Measurements from ENCODE around the gene TRIM22.

The TRIM22 gene

DNA sequence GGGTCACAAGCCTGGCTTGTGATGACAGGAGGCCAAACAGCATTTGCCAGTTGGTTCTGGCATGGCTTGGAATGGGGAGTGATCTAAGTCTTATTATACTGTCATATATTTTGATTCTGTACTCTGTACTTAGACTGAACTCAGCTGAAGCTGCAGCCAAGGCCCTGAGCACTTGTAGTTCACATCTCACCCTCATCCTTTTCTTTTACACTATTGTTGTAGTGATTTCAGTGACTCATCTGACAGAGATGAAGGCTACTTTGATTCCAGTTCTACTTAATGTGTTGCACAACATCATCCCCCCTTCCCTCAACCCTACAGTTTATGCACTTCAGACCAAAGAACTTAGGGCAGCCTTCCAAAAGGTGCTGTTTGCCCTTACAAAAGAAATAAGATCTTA lies 47.5 kb downstream of the TRIM22 start:
- no peaks in the 10 kb centered on the region for H3K27me3 ChIP-seq (ENCODE audit: control insufficient read depth in 1 of 2, insufficient read depth in 2 of 2, low read length in 2 of 2)
- no peaks in the 10 kb centered on the region for H3K9me3 ChIP-seq (ENCODE audit: control insufficient read depth in 1 of 2, low read length in 2 of 2)
- no peaks in the 10 kb centered on the region for H3K36me3 ChIP-seq (ENCODE audit: control insufficient read depth in 1 of 2, insufficient read depth in 2 of 2, low read length in 2 of 2)
- H3K4me1 ChIP-seq (ENCODE audit: control insufficient read depth in 1 of 2, insufficient read depth in 2 of 2, low read length in 2 of 2), result no peaks in the 10 kb centered on the region
- H3K4me3 ChIP-seq (ENCODE audit: low read depth in 1 of 2, low read length in 2 of 2), result no peak overlapping the region
- H3K9ac ChIP-seq (ENCODE audit: low read depth in 1 of 2, low read length in 2 of 2), result no peak overlapping the region
- H3K27ac ChIP-seq (ENCODE audit: low read depth, low read length), result no peak overlapping the region

DNA sequence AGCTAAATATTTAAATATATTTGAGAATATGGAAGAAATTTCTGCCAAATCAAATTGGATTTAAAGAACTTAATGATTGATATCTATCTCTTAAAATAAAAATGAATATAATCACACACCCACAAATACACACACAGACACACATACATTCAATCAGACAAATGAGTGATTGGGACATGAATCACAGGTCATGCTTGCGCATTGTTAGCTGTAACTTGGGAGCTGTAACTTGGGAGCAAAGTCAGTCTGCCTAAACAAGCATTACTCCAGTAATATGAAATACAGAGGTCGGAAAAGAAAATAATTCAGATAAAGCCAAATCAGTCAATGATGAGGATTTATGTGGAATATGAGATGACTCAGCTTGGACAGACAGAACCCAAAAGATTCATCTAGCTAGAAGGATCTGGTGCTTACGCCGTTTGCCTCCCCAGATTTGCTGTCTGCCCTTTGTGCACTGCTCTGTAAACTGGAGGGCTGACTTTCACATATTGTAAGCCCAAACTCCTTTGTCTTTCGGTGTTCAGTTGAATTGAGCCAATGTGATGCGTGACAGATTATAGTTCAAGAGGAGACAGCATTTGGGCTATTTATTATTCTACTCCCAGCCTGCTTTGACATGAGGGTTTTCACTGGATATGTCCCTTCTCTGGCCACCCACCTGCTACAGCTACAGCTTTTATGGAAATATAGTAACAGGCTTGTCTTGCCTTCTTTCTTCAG lies 48.2 kb downstream of the TRIM22 start:
- no peaks in the 10 kb centered on the region for H3K9me3 ChIP-seq (ENCODE audit: control insufficient read depth in 1 of 2, low read length in 2 of 2)

DNA sequence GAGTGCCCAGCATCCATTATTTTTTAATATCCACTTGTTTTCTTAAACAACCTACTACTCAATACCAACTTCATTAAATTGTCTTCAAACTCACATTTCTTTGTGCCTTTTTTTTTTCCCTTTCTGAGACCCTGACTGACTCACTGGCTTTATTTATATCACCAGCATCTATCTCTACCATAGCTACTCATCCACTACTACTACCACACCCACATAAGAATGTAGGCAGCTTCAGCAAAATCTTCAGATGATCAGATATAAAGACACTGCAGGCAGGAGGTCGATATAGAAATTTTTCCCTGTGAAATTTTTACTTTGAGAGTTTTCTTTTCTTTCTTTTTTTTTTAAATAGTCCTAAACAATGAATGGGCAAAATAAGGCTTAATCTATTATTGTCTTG lies 48.8 kb downstream of the TRIM22 start:
- Histone ChIP-seq H3K9me3 (ENCODE audit: control insufficient read depth in 1 of 2, low read length in 2 of 2) (no peaks in the 10 kb centered on the region), H3K36me3 (ENCODE audit: control insufficient read depth in 1 of 2, insufficient read depth in 2 of 2, low read length in 2 of 2) (no peaks in the 10 kb centered on the region), H3K27ac (ENCODE audit: low read depth, low read length) (no peak overlapping the region), H3K4me3 (ENCODE audit: low read depth in 1 of 2, low read length in 2 of 2) (no peak overlapping the region), H3K4me1 (ENCODE audit: control insufficient read depth in 1 of 2, insufficient read depth in 2 of 2, low read length in 2 of 2) (no peaks in the 10 kb centered on the region), H3K27me3 (ENCODE audit: control insufficient read depth in 1 of 2, insufficient read depth in 2 of 2, low read length in 2 of 2) (no peaks in the 10 kb centered on the region), H3K9ac (ENCODE audit: low read depth in 1 of 2, low read length in 2 of 2) (no peak overlapping the region)

More for the DNA sequence above, 48.2 kb downstream of the TRIM22 start:
- Histone ChIP-seq H3K4me3 (ENCODE audit: low read depth in 1 of 2, low read length in 2 of 2) (no peak overlapping the region), H3K36me3 (ENCODE audit: control insufficient read depth in 1 of 2, insufficient read depth in 2 of 2, low read length in 2 of 2) (no peaks in the 10 kb centered on the region), H3K27ac (ENCODE audit: low read depth, low read length) (no peak overlapping the region), H3K4me1 (ENCODE audit: control insufficient read depth in 1 of 2, insufficient read depth in 2 of 2, low read length in 2 of 2) (no peaks in the 10 kb centered on the region), H3K27me3 (ENCODE audit: control insufficient read depth in 1 of 2, insufficient read depth in 2 of 2, low read length in 2 of 2) (no peaks in the 10 kb centered on the region), H3K9ac (ENCODE audit: low read depth in 1 of 2, low read length in 2 of 2) (no peak overlapping the region)

DNA sequence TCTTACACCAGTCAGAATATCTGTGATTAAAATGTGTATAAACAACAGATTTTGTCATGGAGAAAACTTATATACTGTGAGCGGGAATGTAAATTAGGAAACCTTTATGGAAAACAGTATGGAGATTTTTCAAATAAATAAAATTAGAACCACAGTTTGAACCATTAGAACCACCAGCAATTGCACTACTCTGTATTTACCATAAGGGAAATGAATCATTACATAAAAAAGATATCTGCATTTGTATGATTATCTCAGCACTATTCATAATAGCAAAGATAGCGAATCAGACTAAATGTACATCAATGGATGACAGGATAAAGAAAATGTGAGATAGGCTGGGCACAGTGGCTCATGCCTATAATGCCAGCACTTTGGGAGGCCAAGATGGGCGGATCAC lies 57.0 kb downstream of the TRIM22 start:
- Histone ChIP-seq H3K27ac (ENCODE audit: low read depth, low read length) (no peak overlapping the region), H3K4me1 (ENCODE audit: control insufficient read depth in 1 of 2, insufficient read depth in 2 of 2, low read length in 2 of 2) (no peaks in the 10 kb centered on the region), H3K36me3 (ENCODE audit: control insufficient read depth in 1 of 2, insufficient read depth in 2 of 2, low read length in 2 of 2) (no peaks in the 10 kb centered on the region), H3K9me3 (ENCODE audit: control insufficient read depth in 1 of 2, low read length in 2 of 2) (no peaks in the 10 kb centered on the region), H3K9ac (ENCODE audit: low read depth in 1 of 2, low read length in 2 of 2) (no peak overlapping the region), H3K27me3 (ENCODE audit: control insufficient read depth in 1 of 2, insufficient read depth in 2 of 2, low read length in 2 of 2) (no peaks in the 10 kb centered on the region), H3K4me3 (ENCODE audit: low read depth in 1 of 2, low read length in 2 of 2) (no peak overlapping the region)

DNA sequence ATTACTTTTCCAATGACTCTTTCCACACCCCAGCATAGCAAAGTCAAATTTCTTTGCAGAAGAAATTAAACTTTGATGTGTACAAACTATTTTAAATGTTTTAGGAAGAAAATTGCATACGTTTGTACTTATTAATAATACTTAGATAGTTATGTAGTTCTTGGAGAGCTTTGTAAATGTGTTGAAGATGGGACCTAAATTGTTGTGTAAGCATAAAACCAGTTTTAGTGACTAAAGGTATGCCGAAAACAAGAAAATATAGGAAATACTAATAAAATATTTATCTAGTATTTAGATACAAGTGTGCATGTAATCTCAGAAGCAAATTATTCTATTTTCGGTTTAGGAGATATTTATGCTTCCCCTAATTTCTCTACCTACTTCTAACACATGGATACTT lies 60.2 kb downstream of the TRIM22 start:
- Histone ChIP-seq H3K27ac (ENCODE audit: low read depth, low read length) (no peak overlapping the region), H3K4me3 (ENCODE audit: low read depth in 1 of 2, low read length in 2 of 2) (no peak overlapping the region), H3K36me3 (ENCODE audit: control insufficient read depth in 1 of 2, insufficient read depth in 2 of 2, low read length in 2 of 2) (no peaks in the 10 kb centered on the region), H3K4me1 (ENCODE audit: control insufficient read depth in 1 of 2, insufficient read depth in 2 of 2, low read length in 2 of 2) (no peaks in the 10 kb centered on the region), H3K27me3 (ENCODE audit: control insufficient read depth in 1 of 2, insufficient read depth in 2 of 2, low read length in 2 of 2) (no peaks in the 10 kb centered on the region), H3K9ac (ENCODE audit: low read depth in 1 of 2, low read length in 2 of 2) (no peak overlapping the region), H3K9me3 (ENCODE audit: control insufficient read depth in 1 of 2, low read length in 2 of 2) (no peaks in the 10 kb centered on the region)

DNA sequence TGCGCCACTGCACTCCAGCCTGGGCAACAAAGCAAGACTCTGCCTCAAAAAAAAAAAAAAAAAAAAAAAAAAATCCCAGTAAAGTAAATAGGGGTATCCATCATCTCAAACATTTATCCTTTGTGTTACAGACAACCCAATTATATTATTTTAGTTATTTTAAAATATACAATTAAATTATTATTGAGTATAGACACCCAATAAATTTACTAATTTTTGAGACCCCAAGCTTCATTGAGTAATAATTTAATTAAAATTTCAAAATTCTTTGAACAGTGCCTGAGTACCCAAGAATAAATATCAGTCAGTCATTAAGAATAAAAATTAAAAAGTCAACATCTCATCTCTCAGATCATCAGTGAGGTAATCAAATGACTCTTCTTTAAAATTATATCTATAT lies 64.4 kb downstream of the TRIM22 start, which contains the start of gene OR52N4:
Gene OR52N4 (plus strand): TSS at position 301 of the 400 bp plus-strand sequence. CDS start 498 bp downstream, outside the sequence.
- no peaks in the 10 kb centered on the region for H3K9me3 ChIP-seq (ENCODE audit: control insufficient read depth in 1 of 2, low read length in 2 of 2)
- H3K36me3 ChIP-seq (ENCODE audit: control insufficient read depth in 1 of 2, insufficient read depth in 2 of 2, low read length in 2 of 2), result no peaks in the 10 kb centered on the region
- no peaks in the 10 kb centered on the region for H3K27me3 ChIP-seq (ENCODE audit: control insufficient read depth in 1 of 2, insufficient read depth in 2 of 2, low read length in 2 of 2)
- no peak within 1 kb of the TSS for H3K27ac ChIP-seq (ENCODE audit: low read depth, low read length)
- no peak within 1 kb of the TSS for H3K9ac ChIP-seq (ENCODE audit: low read depth in 1 of 2, low read length in 2 of 2)
- no peak within 1 kb of the TSS for H3K4me3 ChIP-seq (ENCODE audit: low read depth in 1 of 2, low read length in 2 of 2)
- H3K4me1 ChIP-seq (ENCODE audit: control insufficient read depth in 1 of 2, insufficient read depth in 2 of 2, low read length in 2 of 2), result no peaks in the 10 kb centered on the region

Data from duodenal mucosa (tissue), 2 donors.